ENCODE results near the gene USP8.
"Not testable (repeated sequence)": the region's sequence is repeated elsewhere in the genome, so short reads cannot be mapped to it uniquely, and the experiment has no call there.

The USP8 gene

DNA sequence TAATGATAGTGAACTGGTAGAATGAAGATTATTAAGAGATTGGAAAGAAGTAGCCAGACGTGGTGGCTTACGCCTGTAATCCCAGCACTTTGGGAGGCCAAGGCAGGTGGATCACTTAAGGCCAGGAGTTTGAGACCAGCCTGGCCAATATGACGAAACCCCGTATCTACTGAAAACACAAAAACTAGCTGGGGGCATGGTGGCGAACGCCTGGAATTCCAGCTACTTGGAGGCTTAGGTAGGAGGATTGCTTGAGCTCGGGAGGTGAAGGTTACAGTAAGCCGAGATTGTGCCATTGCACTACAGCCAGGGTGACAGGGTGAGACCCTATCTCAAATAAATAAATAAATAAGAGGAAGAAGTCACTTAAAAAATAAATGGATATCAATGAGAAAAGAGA lies 14.0 kb downstream of the USP8 start:
- in situ Hi-C loops (cut with MboI; ENCODE audit: low sequenced_read_pairs), result no loop called here

GRCh38 chr15:50440932-50441331 lies 16.7 kb downstream of the USP8 start:
- in situ Hi-C loops (cut with MboI; ENCODE audit: low sequenced_read_pairs), result no loop called here

GRCh38 chr15:50452927-50453326 lies 28.7 kb downstream of the USP8 start:
- in situ Hi-C loops (cut with MboI; ENCODE audit: low sequenced_read_pairs), result no loop called here

DNA sequence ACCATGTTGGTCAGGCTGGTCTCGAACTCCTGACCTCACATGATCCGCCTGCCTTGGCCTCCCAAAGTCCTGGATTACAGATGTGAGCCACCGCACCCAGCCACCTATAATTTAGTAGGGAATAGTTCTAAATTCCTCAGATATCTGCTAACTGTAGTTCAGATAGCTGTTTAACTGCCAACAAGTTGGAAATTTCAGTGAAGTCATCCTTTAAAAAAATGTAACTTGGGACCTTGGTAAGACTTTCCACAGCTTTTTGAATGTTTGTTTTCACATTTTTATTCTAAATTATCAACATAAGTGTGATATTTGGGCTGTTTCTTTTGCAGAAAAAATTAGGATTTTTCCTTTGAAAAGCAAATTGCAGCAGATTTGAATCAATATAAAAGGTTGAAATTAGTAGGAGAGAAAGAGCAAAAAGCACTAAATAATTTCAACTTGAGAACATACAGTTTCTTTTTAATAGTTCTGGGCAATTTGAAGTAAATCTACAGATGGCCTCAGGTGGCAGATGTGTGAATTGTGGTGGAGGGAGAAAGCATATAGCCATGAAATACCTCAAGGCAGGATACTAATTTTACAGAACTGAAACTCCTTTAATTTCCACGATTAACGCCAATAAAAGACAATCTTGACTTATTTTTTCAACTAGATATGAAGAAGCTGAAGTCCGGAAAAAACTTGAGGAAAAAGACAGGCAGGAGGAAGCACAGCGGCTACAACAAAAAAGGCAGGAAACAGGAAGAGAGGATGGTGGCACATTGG lies 34.3 kb downstream of the USP8 start:
- in situ Hi-C loops (cut with MboI; ENCODE audit: low sequenced_read_pairs), result no loop called here

DNA sequence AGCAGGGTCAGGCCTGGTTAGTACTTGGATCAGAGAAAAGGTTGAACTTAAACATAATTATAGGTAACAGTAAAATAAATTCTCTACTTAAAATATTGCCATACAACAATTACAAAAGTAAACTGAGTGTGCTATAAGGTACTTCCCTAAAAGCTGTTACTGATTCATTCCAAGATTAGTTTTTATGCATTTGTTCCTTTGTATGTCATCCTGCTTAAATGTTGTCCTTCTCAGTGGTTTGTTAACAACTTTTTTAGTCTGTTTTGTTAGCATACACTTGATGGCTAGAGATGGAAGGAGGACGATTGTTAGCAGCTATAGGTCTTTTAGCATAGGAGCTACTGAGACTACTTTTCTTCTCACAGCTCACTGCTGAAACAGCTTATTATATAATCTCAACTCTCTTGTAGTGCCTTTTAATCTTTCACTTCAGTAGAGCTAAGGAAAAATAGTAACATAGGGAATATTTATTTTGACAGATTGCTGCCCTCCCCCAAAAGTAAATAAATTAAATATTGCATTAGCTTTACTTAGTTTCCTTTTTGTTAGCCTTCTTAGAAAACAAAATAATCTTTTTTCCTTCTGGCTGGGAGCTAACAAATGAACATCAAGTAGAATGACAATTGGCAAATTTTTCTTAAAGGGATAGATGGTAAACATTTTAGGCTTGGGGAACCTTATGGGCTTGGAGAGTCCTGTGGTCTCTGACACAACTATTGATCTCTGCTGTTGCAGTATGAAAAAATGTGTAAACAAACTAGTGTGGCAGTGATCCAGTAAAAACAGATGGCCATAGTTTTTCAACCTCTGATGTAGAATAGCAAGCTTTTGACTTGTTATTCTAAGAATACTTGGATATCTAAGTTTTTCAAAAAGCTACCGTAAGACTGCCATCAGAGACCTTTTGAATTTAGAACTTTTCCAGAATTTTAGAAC lies 39.5 kb downstream of the USP8 start:
- in situ Hi-C loops (cut with MboI; ENCODE audit: low sequenced_read_pairs), result no loop called here

GRCh38 chr15:50471072-50471471 lies 46.9 kb downstream of the USP8 start:
- in situ Hi-C loops (cut with MboI; ENCODE audit: low sequenced_read_pairs), result no loop called here

DNA sequence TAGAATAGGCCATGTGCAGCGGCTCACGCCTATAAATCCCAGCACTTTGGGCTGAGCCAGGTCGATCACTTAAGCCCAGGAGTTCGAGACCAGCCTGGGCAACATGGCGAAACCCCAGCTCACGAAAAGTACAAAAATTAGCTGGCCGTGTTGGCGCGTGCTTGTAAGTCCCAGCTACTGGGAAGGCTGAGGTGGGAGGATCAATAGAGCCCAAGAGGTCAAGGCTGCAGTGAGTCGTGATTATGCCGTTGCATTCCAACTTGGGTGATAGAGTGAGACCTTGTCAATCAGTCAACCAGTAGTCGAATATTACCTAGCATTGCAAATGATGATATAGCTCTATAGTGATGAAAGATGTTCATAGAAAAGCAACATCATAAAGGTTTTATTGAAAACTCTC lies 51.9 kb downstream of the USP8 start:
- in situ Hi-C loops (cut with MboI; ENCODE audit: low sequenced_read_pairs), result no loop called here

DNA sequence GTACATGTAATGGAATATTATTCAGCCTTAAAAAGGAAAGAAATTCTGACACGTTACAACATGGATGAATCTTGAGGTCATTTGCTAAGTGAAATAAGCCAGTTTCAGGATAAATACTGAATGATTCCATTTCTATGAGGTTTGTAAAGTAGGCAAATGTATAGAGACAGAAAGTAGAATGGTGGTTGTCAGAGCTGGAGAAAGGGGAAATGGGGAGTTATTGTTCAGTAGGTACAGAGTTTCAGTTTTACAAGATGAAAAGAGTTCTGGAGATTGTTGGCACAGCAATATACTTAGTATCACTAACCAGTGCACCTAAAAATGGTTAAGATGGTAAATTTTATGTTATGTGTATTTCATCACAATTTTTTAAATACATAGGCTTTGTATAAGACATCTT lies 60.6 kb downstream of the USP8 start:
- in situ Hi-C loops (cut with MboI; ENCODE audit: low sequenced_read_pairs), result no loop called here

GRCh38 chr15:50485389-50485788 lies 61.2 kb downstream of the USP8 start:
- in situ Hi-C loops (cut with MboI; ENCODE audit: low sequenced_read_pairs), result no loop called here

DNA sequence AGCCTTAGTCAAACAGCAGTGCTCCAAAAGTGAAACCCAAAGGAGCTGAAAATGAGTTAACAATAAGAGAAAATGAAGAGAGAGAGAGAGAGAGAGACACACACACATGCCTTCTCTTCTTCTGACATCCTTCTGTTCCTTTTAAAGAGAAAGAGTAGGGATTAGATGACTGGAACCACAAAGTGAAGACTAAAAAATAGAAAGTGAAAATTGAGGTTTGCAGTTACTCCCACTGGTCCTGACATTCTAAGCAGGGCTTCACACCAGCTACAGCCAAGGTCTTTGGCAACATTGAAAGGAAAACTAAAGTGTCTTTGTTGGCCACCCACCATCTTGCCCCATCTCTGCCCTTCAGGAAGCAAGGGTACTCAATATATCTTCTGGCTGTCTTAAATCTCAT lies 63.1 kb downstream of the USP8 start:
- in situ Hi-C loops (cut with MboI; ENCODE audit: low sequenced_read_pairs), result no loop called here

- in situ Hi-C loops (cut with MboI; ENCODE audit: low sequenced_read_pairs), result no loop called here
These were observed 69.4 kb downstream of the USP8 start for GRCh38 chr15:50493625-50494024.

GRCh38 chr15:50494547-50494946 lies 70.3 kb downstream of the USP8 start:
- in situ Hi-C loops (cut with MboI; ENCODE audit: low sequenced_read_pairs), result not testable (repeated sequence)

DNA sequence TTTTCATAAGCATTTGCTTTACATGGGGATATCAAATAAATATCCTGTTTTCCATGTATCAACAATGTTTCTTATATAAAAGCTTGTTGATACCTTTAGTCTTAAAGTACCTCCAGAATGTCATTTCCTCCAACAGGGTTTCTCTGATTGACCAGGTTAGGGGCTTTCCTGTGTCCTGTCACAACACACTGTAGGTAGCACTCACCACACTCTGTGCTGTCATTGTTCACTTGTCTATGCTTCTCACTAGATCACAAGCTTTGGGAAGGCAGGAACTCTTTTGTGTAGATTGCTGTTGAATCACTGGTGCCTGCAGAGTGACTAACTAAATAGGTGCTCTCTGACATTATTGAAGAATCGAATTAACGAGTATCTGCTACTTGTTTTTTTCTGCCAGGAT lies 72.5 kb downstream of the USP8 start:
- in situ Hi-C loops (cut with MboI; ENCODE audit: low sequenced_read_pairs), result no loop called here

DNA sequence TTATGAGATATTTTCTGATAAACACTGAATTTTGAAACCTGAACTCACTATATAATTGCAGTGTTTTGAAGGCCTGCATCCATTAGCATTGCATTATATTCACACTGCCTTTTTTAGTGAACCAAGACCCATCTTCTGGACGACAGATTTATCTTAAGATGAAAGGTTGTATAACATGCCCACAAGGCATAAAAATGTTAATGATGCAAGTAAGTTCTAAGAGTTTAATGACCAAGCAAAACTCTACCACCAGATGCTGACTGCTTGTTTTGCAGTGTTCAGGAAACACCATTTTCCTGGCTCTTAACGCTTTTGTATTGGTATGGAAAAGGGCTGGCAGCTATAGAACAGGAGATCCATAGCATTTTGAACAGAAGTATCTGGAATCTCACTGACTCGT lies 76.1 kb downstream of the USP8 start:
- in situ Hi-C loops (cut with MboI; ENCODE audit: low sequenced_read_pairs), result no loop called here

DNA sequence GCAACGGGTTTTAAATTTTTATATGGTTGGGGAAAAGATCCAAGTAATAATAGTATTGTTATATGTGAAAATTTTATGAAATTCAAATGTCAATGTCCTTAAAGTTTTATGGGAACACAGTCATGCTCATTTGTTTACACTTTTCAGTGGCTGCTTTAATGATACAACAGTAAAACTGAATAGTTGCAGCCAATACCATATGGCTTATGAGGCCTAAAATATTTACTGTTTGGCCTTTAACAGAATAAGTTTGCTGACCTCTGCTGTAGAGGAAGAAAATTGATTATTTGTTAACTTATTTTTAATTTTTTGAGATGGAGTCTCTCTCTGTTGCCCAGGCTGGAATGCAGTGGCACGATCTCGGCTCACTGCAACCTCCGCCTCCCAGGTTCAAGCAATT lies 77.6 kb downstream of the USP8 start:
- in situ Hi-C loops (cut with MboI; ENCODE audit: low sequenced_read_pairs), result no loop called here

GRCh38 chr15:50503144-50503543 lies 78.9 kb downstream of the USP8 start:
- in situ Hi-C loops (cut with MboI; ENCODE audit: low sequenced_read_pairs), result no loop called here

DNA sequence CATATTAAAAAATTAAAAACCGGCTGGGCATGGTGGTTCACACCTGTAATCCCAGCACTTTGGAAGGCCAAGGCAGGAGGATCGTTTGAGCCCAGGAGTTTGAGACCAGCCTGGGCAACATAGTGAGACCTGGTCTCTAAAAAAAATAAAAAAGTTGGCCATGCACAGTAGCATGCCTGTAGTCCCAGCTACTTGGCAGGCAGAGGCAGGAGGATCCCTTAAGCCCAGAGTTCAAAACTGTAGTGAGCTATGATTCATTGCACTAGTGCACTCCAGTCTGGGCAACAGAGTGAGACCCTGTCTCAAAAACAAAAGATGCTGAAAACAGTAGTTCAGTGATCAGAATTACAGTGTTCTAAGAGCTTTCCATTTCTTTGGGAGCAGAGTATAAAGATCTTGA lies 81.5 kb downstream of the USP8 start:
- in situ Hi-C loops (cut with MboI; ENCODE audit: low sequenced_read_pairs), result not testable (repeated sequence)

- in situ Hi-C loops (cut with MboI; ENCODE audit: low sequenced_read_pairs), result no loop called here
These were observed 81.9 kb downstream of the USP8 start for GRCh38 chr15:50506121-50506520.

GRCh38 chr15:50513001-50513400 lies 88.8 kb downstream of the USP8 start:
- in situ Hi-C loops (cut with MboI; ENCODE audit: low sequenced_read_pairs), result no loop called here

DNA sequence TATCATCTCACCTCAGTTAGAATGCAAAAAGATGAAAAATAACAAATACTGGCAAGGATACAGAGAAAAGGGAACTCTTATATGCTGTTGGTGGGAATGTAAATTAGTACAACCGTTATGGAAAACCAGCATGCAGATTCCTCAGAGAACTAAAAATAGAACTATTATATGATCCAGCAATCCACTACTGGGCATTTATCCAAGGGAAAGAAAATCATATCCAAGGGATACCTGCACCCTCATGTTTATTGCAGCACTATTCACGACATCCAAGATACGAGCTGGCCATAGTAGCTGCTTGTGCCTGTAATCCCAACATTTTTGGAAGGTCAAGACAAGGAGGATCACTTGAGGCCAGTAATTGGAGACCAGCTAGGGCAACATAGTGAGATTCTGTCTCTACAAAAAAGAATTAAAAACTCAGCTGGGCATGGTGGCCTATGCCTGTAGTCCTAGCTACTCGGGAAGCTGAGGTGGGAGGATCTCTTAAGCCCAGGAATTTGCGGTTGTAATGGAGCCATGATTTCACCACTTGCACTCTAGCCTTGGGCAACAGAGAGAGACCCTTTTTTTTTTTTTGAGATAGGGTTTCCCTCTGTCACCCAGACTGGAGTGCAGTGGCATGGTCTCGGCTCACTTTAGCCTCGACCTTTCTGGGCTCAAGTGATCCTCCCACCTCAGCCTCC lies 95.7 kb downstream of the USP8 start:
- in situ Hi-C loops (cut with MboI; ENCODE audit: low sequenced_read_pairs), result no loop called here

DNA sequence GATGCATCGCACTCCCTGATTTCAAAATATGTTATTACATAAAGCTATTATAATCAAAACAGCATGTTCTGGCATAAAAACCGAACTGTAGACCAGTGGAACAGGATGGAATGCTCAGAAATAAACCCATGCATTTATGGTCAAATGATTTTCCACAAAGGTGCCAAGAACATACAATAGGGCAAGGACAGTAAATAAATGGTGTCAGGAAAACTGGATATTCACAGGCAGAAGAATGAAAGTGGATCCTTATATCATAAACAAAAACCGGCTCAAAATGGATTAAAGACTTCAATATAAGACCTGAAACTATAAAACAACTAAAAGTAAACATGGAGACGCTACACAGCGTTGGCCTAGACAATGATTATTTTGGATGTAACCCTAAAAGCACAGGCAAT lies 99.6 kb downstream of the USP8 start:
- in situ Hi-C loops (cut with MboI; ENCODE audit: low sequenced_read_pairs), result no loop called here

- in situ Hi-C loops (cut with MboI; ENCODE audit: low sequenced_read_pairs), result no loop called here
These were observed 107.0 kb downstream of the USP8 start for GRCh38 chr15:50531163-50531562.

All from hTERT RPE-1 (cell line).